Subcutaneous adipose tissue (tissue), 4 donors: ENCODE measurements around the gene S100PBP. TPM values are rescaled to one million over a fixed set of nuclear protein-coding genes. Genes with fewer than 3 reads are reported as not detected.

Source experiments
- CTCF ChIP-seq: fragments of 450-650 bp; IDR thresholded peaks from one replicate; pipeline ENCODE4 v1.5.1; 2016; ENCODE audit warnings: low read depth, mild to moderate bottlenecking, control low read depth, antibody characterized with exemption, moderate library complexity
- total RNA-seq, 4 donors: library from RNA; depleted of rRNA; stranded (reverse); fragments of >200 nt; gene quantifications; one replicate each; pipeline ENCODE4 v1.1.0, GENCODE V29; 2016

The S100PBP gene
- total RNA-seq, 4 donors from 2014 or later = 21.2 to 46.6 (median 37.3) TPM

GRCh38 chr1:32897082-32898049 lies 79.9 kb downstream of the S100PBP start:
- TF ChIP-seq CTCF = no peak

GRCh38 chr1:32898056-32898455 lies 80.6 kb downstream of the S100PBP start:
- no peak for TF ChIP-seq CTCF

DNA sequence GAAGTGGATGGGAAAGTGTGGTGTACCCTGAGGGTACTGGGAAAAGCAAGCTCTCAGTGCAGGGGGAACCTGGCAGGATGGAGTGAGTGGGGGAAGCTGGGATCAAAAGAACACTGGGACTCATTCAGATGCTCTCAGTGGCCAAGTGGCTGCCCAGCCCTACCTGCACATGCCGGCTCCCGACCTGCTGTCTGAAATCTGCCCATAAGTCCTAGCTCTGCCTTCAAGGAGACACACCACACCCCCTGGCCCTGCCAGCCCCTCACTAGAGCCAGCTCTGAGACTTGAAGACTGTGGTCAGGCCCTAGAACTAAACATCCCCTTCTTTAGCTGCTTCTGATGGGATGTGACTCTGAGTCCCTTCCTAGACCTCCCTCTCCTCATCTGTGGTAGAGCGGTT lies 81.5 kb downstream of the S100PBP start:
- TF ChIP-seq CTCF = no peak

DNA sequence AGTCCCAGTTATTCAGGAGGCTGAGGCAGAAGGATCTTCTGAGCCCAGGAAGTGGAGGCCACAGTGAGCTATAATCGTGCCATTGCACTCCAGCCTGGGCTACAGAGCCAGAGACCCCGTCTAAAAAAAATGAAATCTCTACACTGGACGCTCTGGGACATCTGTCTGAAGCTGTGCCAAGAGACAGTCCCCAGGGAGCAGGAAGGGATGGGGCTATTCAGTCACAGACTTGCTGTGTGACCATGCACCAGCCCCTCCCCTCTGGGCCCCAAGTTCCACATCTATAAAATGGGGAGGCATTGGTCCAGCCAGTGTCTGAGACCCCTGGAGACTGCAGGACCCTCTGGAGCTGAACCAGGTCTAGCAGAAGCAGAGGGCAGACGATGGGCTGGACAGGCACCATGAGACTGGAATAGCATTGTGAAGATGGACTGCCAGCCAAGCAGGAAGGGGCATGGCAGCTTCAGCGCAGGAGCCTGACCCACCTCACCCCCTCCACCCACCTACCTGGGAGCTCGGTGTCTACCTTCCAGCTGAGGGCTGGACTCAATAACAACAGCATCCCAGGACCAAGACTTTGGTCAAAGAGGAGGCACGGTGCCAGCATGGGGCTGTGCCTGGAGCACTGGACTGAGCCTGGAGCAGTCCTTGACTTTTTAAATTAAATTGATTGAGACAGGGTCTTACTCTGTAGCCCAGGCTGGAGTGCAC lies 82.3 kb downstream of the S100PBP start:
- TF ChIP-seq CTCF = no peak

DNA sequence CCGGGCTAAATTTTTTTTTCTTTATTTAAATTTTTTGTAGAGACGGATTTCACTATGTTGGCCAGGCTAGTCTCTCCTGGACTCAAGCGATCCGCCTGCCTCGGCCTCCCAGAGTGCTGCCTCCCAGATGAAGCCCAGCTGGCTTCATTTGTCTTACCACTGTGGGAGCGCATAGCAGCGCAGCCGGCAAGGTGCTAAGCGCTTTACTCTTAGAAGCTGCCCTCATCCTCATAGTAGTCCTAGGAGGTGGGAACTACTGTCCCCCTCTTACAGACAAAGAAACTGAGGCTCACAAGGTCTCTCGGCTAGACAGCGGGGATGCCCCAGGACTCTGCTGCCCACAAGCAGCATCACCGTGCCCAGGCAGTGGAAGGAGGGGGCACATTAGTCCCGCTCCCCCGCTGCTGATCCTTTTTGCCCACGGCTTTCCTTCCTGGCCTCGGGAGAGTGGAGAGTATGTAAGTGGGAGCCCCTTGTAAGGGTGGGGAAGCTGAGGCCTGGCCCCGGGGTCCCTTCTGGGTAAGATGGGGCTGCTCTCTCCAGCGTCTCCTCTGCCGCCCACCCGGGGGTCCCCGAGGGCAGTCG lies 83.0 kb downstream of the S100PBP start:
- no peak for TF ChIP-seq CTCF

- TF ChIP-seq CTCF = no peak
Observed at GRCh38 chr1:32900956-32901822, 83.7 kb downstream of the S100PBP start, which contains the start of gene TMEM54. TMEM54 (minus strand) TSS chr1:32901389; CDS start chr1:32901238, 151 bp downstream.
